ENCODE measurements around the gene RARG.
"Not testable (repeated sequence)": the region's sequence is repeated elsewhere in the genome, so short reads cannot be mapped to it uniquely, and the experiment has no call there.

RARG gene

GRCh38 chr12:53207042-53207441 is 25.0 kb downstream of the RARG start, which contains the start of gene ITGB7:
Gene ITGB7 (minus strand): TSS chr12:53207251. CDS start chr12:53200443, 6,808 bp downstream.
- TF ChIP-seq CTCF (IDR thresholded peaks at IDR 0.05; ENCODE audit: insufficient read depth, missing control alignments), result no peak
- DNase-seq (ENCODE audit: insufficient read length, low spot score) (no peak), FAIRE-seq (no peak)

GRCh38 chr12:53205747-53206419 is 26.1 kb downstream of the RARG start:
- no peak for TF ChIP-seq CTCF (IDR thresholded peaks at IDR 0.05; ENCODE audit: insufficient read depth, missing control alignments)
- no peak for DNase-seq (ENCODE audit: insufficient read length, low spot score)
- FAIRE-seq, result no peak

GRCh38 chr12:53204351-53204750 is 27.7 kb downstream of the RARG start:
- no peak for FAIRE-seq
- TF ChIP-seq CTCF (IDR thresholded peaks at IDR 0.05; ENCODE audit: insufficient read depth, missing control alignments), result no peak
- DNase-seq (ENCODE audit: insufficient read length, low spot score), result no peak

- not testable (repeated sequence) for DNase-seq (ENCODE audit: insufficient read length, low spot score); FAIRE-seq
Observed at GRCh38 chr12:53202316-53202715, 29.7 kb downstream of the RARG start.

- no peak for TF ChIP-seq CTCF (IDR thresholded peaks at IDR 0.05; ENCODE audit: insufficient read depth, missing control alignments)
- FAIRE-seq, result no peak
- DNase-seq (ENCODE audit: insufficient read length, low spot score), result no peak
Observed at GRCh38 chr12:53201639-53202038, 30.4 kb downstream of the RARG start.

GRCh38 chr12:53201177-53201541 is 30.9 kb downstream of the RARG start:
- TF ChIP-seq CTCF (IDR thresholded peaks at IDR 0.05; ENCODE audit: insufficient read depth, missing control alignments), result no peak
- no peak for FAIRE-seq
- DNase-seq (ENCODE audit: insufficient read length, low spot score), result no peak

GRCh38 chr12:53200458-53201176 is 31.4 kb downstream of the RARG start:
- DNase-seq (ENCODE audit: insufficient read length, low spot score) (no peak), FAIRE-seq (no peak)
- no peak for TF ChIP-seq CTCF (IDR thresholded peaks at IDR 0.05; ENCODE audit: insufficient read depth, missing control alignments)

Measured in D721Med (cell line).